Stimulated activated CD8-positive, alpha-beta memory T cell treated with anti-CD3 and anti-CD28 coated beads, Interleukin-15, amount 100 ng/mL, for 4 hours (primary cell): ENCODE measurements around the gene FOXN1.
A peak's percentile ranks its signal among the peaks of the same experiment; 100 is the strongest.

Experiments
- DNase-seq, 2 donors: peaks; one replicate each; pipeline ENCODE4 v3.0.0-alpha.2; 2020; ENCODE audit warnings: low read depth in 2 of 2

Gene FOXN1

DNA sequence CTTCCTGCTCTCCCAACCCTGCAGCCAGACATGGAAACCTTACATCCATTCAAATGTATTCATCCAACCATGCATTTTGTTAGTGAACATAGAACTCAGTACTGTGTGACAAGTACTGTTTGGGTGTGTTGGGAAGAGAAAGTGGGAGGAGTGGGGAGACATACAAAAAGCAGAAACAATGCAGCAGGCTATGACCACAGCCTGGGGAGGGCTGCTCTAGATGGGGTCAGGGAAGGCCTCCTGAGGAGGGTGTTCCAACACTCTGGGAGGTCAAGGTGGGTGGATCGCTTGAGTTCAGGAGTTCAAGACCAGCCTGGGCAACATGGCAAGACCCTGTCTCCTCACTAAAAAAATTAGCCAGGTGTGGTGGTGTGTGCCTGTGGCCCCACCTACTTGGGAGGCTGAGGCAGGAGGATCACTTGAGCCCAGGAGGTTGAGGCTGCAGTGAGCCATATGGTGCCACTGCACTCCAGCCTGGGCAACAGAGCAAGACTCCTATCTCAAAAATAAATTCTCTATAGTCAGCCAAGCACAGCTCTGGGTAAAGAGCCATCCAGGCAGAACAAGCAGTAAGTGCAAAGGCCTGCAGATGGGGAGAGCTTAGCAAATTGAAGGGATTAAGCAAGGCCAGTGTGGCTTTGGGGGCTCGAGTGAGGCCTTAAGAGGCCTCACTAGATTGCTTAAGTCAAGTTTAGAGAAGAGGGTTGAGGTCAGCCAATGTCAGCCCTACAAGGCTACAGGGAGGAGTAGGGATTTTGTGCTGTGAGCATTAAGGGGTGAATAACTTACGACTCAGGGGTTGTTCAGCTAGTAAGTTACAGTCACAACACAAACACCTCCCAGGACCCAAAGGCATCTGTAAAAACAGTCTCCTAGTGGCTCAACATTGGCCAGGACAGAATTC is 27.2 kb upstream of the FOXN1 start:
- DNase-seq, result no peak

DNA sequence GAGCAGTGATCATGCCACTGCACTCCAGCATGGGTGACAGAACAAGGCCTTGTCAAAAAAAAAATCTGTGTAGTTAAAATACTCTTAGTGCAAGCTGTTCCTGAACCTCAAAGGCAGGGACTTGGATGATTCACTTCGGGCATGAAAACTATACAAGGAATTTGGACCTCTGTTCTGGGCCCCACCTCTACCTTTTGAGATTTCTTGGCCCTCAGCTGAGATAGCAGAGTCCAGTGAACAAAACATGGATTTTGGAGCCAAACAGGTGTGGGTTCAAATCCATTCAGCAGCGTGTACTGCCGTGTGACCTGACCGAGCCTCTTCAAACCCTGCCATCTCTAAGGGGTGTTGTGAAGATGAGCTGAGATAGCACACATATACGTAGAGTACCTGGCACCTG is 25.9 kb upstream of the FOXN1 start:
- DNase-seq, result no peak

DNA sequence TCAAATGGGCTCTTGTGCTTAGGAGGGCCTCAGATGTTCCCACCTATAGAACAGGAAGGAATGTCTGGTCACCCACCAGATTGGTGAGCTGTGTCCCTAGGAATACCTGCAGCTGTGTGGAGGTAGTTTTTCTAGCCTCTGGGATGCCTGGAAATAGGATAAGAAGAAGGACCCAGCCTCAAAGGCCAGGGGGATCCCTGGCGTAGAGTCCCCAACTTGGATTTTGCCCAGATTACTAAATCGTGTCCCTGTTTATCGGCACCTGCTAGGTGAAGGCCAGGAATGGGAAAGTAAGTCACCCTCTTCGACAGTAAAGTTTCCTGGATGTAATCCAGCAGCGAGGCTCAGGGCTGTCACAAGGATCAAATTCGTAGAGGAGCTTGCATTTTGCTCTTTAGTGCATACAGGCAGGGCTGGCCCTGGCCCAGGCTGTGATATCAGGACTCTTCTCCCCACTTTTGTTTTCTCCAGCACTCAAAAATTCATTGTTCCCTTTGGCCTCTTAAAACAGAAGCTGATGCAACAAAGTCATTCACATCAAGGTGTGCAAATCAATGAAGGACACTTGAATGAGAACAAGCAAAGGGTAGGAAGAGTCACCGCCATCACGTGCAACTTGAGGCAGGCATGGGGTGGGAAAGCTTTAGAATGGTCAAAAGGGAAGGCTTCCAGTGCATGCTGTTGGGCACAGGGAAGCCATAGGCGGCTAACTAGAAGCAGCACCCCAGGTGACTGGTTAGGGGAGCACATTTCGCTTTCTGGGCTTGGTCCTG is 25.2 kb upstream of the FOXN1 start:
- no peak for DNase-seq

DNA sequence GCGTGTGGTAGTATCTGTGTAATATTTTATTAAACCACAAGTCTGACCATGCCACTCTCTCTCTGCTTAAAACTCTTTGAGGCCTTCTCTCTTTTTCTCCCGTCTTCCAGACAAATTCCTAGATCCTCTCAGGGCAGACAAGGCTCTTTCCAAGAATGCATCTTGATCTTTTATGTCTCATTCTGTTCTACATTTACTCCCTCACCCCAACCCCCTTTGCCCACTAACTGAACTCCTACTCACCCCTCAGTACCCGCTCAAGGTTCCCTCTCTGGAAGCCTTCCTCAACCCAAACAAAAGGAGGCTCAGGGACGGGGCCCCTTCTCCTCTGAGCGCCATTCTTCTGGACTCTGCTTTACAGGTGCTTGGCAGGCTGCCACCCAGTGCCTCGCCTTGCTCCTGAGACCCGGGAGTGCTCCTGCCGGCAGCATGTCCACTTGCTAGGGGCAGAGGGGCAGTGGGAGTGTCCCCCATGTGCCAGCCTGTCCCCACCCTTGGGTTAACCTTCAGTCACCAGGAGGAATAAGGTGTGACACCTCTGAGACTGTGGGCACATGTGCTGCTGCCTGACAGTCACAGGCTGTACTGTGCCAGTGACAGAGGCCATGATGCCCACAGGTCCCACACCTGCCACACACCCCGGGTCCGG is 23.5 kb upstream of the FOXN1 start:
- no peak for DNase-seq

DNA sequence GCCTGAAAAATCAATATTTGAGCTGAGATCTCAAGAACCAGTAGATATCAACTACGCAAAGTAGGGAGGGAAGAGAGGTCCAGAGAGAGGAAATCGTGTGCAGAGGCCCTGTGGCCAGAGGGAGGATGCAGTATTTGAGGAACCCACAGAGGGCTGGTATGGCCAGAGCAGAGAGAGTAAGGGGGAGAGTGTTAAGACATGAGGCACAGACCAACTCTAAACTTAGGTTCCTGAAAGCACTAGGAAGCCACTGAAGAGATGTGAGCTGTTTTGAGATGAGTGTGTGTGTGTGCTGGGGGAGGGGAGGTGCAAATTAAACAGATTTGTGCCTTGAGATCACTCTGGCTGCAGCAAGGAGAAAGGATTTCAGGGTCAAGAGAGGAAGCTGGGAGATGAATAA is 21.9 kb upstream of the FOXN1 start:
- no peak for DNase-seq

DNA sequence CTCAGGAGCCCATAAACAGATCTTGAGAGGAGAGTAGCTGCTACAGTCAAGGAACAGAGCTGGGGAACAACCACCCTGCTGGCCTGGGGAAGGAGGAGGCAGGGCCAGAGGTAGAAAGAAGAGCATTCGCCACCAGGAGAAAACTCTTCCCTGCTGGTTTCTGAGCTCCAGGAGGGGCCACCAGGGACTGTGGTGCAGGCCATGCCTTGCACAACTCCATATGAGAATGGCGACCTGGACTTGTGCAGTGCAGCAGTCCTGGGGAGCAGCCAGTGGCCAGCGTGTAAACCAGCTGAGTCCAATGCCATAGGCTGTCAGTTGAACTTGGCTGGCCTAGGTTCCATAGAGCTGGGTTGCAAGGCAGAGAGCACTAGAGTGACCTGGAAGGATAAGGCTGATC is 21.1 kb upstream of the FOXN1 start:
- DNase-seq, result no peak

DNA sequence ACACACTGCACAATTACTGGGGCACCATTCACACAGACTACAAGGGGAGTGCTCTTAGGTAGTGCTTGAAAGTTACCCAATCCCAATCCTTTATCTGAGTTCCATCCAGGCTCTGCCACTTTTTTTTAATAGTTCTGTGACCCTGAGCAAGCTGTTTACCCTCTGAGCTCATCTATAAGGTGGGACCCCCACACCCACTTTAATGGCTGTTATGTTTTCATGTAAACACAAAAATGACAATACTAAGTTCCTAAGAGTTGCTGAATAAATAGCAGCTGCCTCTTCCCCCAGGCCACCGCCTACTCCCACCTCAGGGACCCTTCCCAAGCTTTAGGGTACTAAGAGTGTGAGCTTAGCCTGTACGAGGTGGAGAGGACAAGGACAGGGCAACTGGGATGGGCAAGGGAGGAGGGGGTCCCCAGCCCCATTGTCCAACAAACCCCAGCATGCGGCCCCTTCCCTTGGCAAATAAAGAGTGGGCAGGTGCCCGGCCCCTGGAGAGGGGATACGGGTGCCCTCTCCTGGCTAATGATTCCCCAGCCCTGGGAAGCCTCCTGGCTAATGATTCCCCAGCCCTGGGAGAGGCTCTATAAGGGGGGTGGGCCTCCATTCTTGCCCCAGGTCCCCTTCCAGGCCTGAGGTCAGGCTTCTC is 18.1 kb upstream of the FOXN1 start:
- DNase-seq, result no peak

DNA sequence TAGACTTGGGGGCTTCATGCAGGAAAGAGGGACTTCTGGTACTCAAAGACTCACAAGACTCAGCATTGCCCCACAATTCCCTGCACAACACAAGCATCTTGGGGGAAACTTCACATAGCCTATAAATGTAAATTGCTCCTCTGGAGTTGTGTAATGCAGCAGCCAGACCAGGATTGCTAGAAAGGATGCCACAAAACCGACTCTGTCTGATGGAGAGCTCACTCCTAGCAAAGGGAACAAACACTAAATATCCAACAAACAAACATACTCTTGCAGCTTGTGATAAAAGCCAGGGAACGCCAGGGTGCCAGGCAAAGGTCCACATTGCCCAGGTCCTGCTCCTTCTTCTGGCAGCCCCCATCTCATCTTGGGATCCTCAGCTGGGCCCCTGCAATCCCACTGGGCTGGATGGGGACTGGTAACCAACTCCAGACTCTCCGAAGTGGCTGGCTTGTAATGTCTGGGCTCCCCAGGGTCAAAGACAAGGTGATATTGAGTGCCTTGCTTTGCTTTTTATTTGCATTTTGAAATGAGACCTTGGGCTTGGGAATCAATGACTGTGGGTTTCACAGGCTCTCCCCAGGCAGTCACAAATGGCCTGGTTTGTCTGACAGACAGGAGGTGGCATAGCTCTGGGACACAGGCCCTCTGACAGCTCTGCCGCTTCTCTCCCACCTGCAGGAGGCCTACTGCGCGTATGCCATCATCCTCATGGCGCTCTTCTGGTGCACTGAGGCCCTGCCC is 17.4 kb upstream of the FOXN1 start:
- DNase-seq, result no peak

DNA sequence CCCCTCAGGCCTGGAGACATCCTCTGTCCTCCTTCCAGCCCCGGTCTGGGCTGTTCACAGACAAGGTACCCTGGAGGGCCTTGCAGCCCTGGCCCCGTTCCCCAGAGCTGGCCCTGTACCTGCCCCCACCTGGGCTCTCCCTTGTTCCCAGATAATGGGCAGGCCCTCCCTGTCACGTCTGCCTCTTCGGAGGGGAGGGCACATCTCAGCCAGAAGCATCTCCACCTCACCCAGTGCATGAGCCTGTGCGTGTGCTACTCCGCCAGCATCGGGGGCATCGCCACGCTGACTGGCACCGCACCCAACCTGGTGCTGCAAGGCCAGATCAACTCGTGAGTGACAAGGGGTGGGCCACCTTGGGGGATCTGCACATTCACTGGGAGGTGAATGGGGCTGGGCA is 14.9 kb upstream of the FOXN1 start:
- no peak for DNase-seq

DNA sequence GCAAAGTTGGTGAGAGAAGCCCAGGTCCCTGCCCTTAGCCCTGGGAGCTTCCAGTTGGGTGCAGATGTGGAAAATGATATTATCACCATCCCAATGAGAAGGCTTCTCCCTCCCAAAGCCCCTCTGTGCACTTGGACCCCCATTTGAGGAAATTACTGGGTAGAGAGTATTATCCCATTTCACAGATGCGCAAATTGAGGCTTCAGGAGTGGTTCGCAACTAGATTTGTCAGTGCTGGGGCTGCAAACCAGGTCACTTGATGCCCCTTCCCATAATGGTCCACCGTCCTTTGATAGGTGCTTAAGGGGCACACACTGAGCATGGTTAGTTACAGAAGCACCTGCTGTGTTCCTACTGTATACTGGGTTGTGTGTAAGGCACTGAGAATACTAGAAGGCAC is 14.3 kb upstream of the FOXN1 start:
- DNase-seq, result no peak

DNA sequence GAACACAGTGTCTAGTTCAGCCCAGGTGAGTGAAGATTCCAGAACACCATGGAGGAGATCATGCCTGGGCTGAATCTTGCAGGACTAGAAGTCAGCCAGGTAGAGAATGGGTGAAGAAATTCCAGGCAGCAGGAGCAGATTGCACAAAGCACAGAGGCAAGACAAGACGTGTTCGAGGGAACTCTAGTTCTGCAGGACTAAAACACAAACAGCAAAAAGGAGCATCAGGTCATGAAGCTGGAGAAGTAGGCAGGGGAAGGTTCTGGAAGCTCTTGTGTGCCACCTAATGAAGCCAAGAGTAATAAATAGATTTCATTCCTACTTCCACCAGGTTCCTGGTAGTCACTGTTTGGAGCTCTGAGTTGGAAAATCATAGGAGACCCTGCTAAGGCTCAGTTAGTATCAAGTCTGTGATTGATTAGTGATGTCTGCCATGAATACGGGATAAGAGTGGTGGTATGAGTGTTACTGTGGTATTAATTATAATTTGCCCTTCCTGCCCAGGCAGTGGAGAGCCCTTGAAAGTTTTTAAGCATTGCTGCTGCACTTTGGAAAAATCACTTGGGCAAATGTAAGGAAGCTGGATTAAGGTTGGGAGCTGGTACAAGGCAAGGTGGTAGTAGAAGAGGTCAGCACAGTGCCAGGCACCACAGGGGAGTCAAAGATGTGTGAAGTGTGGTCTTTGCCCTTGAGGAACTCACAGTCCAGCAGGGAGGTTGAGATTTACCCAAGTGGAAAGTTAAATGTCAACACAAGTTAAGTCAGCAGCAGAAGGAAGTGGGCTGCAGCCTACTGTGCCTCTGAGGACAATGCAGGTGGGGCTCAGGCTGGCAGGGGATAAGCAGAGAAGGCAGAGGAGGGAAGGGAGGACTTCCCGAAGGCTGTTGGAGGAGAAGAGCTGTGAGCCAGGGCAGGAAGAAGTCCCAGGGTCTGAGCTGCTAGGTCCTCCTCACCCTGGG is 13.5 kb upstream of the FOXN1 start:
- DNase-seq, result no peak

DNA sequence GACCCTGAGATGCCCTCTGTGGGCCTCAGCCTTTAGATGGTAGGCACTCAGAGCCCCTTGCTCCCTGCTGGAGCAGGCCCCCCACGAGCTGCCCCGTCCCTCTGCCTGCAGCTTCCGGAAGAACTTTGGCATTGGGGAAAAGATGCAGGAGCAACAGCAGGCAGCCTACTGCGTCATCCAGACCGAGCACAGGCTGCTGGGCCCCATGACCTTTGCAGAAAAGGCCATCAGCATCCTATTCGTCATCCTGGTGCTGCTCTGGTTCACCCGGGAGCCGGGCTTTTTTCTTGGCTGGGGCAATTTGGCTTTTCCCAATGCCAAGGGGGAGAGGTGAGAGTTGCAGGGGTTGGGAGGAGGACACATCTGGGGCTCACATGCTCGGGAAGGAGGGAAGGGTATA is 12.7 kb upstream of the FOXN1 start:
- DNase-seq, result no peak

DNA sequence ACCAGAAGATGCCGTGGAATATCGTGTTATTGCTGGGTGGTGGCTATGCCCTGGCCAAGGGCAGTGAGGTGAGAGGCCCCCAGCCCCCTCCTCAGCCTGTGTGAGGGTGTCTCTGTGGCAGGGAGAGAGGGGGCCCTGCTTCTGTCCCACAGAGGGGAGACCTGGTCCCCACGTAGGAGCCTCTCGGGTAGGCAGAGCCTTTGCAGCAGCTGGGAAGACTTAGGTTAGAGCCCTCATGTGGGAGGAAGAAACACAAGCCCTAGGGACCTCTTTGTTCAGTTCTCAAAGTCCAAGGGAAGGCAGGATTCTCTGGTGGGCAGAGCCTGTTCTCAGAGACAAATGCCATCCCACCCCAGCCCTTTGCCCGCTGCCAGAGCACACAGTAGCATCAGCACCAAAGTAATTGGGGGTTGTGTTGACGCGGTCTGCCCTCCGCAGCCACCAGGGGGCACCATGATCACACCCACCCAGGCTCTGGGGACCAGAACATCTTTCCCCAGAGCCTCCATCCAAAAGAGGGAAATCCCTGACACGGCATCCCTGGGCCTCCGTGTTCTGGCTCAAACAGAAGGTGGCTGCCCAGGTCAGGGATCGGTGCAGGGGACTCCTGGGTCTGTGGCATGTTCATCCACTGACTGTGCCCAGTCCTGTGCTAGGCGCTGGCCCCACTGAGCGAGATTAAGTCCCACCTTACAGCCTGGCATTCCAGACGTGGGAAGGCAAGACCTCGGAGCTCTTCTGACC is 11.5 kb upstream of the FOXN1 start:
- peak; percentile 39 to 50 for DNase-seq

DNA sequence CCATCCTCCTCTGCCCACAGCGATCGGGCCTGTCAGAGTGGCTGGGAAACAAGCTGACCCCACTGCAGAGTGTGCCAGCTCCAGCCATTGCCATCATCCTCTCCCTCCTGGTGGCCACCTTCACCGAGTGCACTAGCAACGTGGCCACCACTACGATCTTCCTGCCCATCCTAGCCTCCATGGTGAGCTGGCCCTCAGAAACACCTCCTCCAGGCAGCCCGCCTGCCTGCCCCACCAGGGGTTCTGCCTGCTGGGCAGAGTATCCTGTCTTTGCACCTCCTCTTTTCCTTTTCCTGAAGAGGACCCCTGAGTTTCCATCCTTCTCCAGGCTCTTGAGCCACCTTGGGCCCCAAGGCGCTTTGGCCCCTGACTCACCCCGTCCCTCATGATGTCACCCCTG is 10.5 kb upstream of the FOXN1 start:
- no peak for DNase-seq

DNA sequence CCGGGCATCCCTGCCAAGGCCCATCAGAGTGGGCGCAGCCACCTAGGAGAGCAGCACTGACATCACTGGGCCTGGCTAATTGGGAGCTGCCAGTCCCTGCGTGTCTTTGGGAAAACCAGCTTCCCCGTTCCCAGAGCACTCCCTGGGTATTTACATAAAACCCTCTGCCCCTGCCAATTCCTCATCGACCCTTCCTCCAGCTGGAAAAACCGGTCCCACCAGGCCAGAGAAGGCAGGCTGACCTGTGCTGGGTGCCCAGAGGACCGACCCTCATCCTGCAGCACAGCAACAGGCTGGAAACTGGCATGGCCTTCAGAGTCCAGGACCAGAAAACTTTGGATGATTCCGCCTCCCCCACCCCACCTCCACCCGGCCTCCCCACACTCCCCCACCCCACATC is 8.2 kb upstream of the FOXN1 start:
- no peak for DNase-seq

DNA sequence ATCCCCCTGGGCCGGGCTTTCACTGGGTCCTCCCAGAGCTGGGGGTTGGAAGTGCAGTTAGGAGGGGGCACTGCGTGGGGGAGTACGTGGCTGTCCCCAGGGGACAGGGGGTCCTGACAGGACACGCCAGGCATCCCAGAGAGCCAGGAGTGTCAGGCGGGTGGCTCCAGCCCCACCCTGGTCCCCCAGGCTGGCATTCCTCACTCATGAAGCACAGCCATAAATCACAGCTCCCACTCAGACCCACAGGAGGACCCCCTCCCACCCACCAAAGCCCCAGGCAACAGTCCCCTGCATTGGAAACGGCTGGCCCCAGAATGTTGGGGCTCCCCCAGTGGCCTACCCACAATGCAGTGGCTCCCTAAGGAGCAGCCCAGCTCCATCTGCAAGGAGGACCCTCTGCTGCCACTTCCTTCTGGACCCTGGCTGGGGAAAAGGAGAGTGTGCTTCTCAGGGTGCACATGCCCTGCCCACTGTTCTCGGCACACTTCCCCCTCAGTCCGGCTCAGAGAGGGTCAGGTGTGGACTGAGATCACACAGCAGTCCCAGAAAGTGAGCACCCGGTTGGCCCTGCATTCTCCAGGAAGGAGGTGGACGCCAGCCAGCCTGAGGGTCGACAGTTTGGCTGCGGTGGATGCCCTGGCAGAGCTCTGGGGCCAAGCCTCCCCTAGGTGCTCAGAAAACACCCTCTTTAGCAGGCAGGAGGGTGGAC is 7.3 kb upstream of the FOXN1 start:
- DNase-seq, result no peak

DNA sequence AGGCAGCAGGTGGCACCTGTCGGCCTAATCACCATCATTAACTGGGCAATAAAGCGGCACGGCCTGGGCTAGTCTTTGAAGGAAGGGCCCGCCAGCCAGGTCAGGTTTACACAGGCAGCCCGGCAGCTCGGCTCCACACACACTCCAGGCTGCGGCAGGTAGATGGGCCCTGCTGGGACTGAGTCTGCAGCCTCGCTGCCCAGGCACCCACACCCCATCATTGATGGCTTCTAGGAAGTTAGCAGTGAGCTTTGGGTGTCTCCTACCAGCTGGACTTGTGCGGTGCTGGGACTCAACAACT is 6.8 kb upstream of the FOXN1 start:
- no peak for DNase-seq

DNA sequence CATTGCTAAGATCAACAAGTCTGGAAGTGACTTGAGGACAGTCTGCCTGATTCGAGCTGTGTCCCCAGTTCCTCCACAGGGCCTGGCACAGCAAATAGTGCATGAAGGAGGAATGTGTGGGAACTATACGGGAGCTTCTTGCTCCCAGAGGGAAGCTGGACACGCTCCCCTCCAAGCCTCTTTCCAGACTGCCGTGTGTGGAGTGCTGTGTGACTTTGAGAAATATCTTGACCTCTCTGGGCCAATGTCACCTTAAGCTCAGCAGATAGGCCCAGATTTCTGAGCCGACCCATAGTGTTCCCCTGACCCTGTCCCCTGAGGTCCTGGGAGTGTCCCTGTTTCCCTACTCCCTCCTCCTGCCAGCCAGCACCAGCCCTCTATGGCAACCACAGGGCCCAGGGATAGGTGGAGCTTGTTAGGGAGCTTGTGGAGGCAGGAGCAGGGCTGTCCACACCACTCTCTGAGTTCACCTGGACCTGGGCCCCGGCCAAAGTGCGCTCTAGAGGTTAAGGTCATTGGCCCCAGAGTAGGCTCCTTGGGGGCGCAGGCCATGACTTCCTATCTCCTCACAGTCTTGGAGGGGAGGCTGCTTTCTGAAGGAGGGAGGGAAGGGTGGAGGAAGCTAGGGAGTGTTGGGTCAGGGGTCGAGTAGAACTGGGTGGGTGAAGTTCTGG is 6.3 kb upstream of the FOXN1 start:
- no peak for DNase-seq
